ENCODE data around the gene PODXL.
A peak's percentile ranks its signal among the peaks of the same experiment; 100 is the strongest.
"Not testable (repeated sequence)": the region's sequence is repeated elsewhere in the genome, so short reads cannot be mapped to it uniquely, and the experiment has no call there.

The PODXL gene

GRCh38 chr7:131537571-131537978 lies 18.9 kb downstream of the PODXL start:
- ATAC-seq: no peak

DNA sequence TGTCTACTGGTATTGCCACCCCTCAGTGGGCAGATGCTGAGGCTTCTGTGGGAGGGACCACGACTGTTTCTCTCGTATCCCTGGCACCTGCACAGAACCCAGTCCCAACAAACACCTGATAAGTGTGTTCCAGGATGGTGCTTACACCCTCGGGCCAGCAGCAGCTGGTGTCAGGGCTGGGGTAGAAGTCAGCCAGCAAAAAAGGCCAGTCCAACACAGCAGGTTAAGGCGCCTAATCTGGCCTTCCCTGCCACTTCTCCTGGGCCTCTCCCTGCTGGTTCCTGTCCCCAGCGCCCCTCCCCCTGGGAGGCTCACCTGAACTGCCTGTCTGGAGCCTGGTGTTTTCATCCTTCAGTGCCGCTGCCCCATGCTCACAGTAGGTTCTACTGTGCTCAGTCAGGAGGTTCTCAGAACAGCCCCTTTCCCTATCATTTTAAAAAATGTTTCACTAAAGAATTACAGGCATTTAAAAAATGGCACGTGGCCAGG lies 20.0 kb downstream of the PODXL start:
- ATAC-seq: no peak

More at GRCh38 chr7:131537571-131537978, 18.9 kb downstream of the PODXL start:
- DNase-seq: no peak

GRCh38 chr7:131533566-131534561 lies 22.6 kb downstream of the PODXL start:
- no peak for ATAC-seq

More for the DNA sequence above, 20.0 kb downstream of the PODXL start:
- DNase-seq: no peak

DNA sequence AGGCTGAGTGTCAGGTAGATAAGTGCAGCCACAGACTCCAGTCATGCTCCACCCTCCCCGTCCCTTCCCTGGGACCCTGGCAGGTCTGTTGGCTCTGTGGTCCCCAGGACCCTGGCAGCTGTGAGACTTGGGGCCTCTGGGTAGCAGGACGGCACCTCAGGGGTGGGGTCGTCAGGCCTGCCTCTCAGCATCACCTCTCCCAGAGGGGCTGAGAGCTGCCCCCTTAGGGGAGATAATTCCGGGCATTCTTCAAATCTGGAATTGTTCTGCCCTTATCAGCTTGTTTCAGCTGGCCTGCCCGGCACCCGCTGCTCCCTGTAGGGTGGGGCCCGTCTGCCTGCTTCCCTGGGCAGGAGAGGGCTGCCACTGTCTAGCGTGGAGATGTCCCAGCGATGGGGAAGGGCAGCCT lies 23.3 kb downstream of the PODXL start:
- ATAC-seq: no peak
- no peak for DNase-seq

More at GRCh38 chr7:131533566-131534561, 22.6 kb downstream of the PODXL start:
- no peak for DNase-seq

DNA sequence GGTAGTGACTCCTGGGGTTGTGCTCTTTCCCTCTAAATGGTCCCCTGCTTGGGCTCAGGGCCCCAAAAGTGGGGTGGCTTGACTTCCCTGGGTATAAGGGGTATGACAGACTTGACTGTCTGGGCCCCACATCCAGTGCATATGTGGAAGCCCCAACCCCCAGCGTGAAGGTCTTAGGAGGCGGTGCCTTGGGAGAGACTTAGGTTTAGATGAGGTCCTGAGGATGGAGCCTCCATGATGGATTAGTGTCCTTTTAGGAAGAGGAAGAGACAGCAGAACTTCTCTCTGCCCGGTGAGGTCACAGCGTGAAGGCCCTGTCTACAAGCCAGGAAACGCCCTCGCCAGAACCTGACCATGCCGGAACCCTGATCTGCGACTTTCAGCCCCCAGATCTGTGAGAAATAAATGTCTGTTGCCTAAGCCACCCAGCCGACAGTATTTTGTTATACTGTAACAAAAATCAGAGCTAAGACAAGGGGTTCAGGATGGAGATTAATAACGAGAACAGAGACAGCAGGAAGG lies 23.8 kb downstream of the PODXL start:
- no peak for DNase-seq
- ATAC-seq: no peak

- no peak for ATAC-seq
- no peak for DNase-seq
Measured at GRCh38 chr7:131530137-131530536, 26.3 kb downstream of the PODXL start.

DNA sequence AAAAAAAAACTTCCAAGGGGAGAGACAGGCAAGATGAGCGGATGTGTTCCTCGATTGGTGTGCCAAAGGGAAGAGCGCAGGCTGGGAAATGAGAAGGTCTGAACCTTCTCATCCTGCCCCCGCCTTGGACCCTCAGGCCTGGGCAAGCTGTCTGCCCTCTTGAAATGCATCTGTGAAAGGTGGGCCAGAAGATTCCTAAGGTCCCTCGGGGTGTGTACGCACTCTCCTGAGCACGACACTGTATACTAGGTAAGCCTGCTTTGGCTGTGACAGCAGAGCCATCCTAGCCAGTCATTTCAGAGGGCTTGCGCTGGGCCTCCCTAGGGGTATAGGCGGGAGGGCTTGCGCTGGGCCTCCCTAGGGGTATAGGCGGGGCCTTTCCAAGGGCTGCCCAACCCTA lies 26.8 kb downstream of the PODXL start:
- no peak for ATAC-seq
- no peak for DNase-seq

GRCh38 chr7:131529179-131529578 lies 27.2 kb downstream of the PODXL start:
- DNase-seq (no peak), ATAC-seq (no peak)

- no peak for ATAC-seq
- DNase-seq: no peak
Measured at GRCh38 chr7:131527456-131527855, 29.0 kb downstream of the PODXL start.

- DNase-seq (no peak), ATAC-seq (no peak)
Measured at GRCh38 chr7:131525820-131526219, 30.6 kb downstream of the PODXL start.

- ATAC-seq (no peak), DNase-seq (no peak)
Measured at GRCh38 chr7:131524703-131525102, 31.7 kb downstream of the PODXL start.

- ATAC-seq (no peak), DNase-seq (no peak)
Measured at GRCh38 chr7:131524115-131524514, 32.3 kb downstream of the PODXL start.

DNA sequence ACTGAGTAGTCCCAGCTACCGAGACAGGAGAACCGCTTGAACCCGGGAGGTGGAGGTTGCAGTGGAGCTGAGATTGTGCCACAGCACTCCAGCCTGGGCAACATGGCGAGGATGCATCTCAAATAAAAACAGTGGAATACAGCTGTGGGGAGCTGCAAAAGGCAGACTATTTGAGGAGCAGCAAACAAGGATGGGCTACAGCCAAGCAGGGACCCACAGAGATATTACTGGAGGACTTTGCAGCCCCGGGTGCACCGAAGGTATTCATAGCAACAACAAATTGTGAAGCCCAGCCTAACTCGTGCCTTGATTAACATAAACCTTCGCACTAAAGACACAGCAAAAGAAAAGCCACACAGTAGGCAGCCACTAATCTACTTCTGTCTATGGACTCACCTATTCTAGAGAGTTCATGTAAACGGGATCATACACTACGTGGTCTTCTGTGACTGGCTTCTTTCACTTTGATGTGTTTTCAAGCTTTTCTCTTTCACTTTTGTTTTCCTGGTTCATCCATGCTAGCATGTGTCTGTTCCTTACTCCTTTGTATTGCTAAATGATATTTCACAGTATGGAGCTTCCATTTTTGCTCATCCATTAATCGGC lies 34.0 kb downstream of the PODXL start:
- DNase-seq (no peak), ATAC-seq (peak; percentile 43)

- ATAC-seq: no peak
- DNase-seq: no peak
Measured at GRCh38 chr7:131521651-131522163, 34.7 kb downstream of the PODXL start.

GRCh38 chr7:131518626-131519025 lies 37.8 kb downstream of the PODXL start:
- no peak for DNase-seq
- ATAC-seq: no peak

- ATAC-seq (no peak), DNase-seq (no peak)
Measured at GRCh38 chr7:131517218-131517923, 39.1 kb downstream of the PODXL start.

- not testable (repeated sequence) for DNase-seq, ATAC-seq
Measured at GRCh38 chr7:131515471-131515870, 41.0 kb downstream of the PODXL start.

DNA sequence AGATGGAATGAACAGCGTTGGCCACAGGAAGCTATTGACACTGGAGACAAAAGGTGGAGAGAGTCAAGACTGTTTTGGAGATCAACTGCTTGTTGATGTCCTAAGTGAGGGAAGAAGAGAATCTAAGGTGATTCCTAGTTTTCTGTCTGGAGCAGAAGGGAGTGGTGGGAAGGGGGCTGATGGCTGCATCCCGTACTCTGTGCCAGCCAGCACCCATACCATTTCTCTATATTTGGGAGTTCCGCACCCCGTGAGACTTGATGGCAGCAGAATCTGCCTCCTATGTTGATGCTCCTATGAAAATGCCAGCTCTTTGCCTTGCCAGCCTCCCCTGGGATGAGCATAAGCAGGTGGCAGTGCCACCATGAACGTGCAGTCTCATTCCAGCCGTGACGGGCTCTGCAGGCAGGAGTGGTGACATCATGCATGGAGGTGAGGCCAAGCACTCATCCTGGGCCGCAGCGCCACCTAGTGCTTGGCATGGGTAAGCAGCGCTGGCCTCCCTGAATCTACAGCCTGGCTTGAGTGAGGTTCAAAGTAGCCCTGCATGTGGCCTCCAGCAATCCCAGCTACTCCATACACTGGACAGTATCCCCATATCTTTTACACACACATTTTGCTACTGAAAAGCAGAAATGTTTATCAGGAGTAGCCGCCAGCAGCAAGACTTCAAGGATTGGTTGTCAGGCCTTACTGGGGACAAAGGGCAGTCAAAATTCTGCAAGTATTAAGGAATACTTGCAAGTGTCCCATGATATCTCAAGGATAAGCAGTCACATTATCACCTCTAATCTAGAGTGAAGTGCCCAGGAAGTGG lies 43.0 kb downstream of the PODXL start:
- DNase-seq: peak; percentile 87
- peak; percentile 93 for ATAC-seq

GRCh38 chr7:131511774-131512535 lies 44.5 kb downstream of the PODXL start:
- no peak for ATAC-seq
- DNase-seq: no peak

DNA sequence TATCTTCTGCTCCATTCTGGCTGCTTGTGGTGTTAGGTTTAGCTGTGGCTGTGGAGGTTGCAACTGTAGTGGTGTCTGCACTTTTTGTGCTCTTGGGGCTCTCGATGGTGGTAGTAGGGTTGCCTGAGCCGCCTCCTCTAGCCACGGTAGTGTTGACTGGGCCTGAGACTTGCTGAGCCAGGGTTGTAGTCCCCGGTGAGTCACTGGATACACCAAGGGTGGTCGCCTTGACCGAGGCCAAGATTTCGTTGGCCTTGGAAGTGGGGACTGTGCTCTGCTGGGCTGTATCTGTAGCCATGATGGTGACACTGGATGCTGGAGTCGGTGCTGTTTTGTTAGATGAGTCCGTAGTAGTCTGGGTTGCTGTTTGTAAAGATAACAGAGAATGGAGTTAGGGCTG lies 45.4 kb downstream of the PODXL start:
- ATAC-seq (no peak), DNase-seq (no peak)

Data from stimulated activated naive CD8-positive, alpha-beta T cell treated with anti-CD3 and anti-CD28 coated beads, Interleukin-15, Interleukin-2, amounts not matched to agents 100 U/mL and 50 U/mL, for 24 hours (primary cell).